Hepatocyte (in vitro differentiated cells): ENCODE measurements around the gene LRP1B.

Experiments used
- EZH2phosphoT487 ChIP-seq: fragments of 200-600 bp; sonication (generic); IDR thresholded peaks from one replicate; pipeline ENCODE4 v1.6.1; 2018; ENCODE audit warnings: antibody characterized with exemption, mild to moderate bottlenecking, low read depth, moderate library complexity; ENCODE audit not compliant: unreplicated experiment, severe bottlenecking
- TF ChIP-seq, protein P1 (sequence below): fragments of 200-600 bp; sonication (generic); IDR thresholded peaks from 2 replicates; pipeline ENCODE4 v1.5.1; 2016; ENCODE audit warnings: antibody characterized with exemption, mild to moderate bottlenecking; ENCODE audit not compliant: poor library complexity

DNA sequence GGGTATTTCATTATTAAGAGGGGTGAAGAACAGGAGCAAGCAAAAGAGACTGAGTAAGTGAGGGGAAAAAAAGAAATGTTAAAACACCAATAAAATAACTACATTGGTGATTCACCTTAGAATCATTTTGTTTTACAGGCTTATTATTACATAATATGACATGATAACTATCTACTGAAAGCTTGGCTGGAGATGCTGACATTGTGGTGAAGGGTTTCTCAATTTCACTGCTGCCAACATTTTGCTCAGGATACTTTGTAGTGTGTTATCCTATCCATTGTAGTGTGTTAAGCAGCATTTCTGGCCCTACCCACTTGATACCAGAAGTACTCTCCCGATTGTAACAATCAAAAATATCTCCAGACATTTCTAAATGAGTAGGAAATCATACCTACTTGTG, 1786.0 kb downstream of the LRP1B start:
- TF ChIP-seq, protein P1, sequence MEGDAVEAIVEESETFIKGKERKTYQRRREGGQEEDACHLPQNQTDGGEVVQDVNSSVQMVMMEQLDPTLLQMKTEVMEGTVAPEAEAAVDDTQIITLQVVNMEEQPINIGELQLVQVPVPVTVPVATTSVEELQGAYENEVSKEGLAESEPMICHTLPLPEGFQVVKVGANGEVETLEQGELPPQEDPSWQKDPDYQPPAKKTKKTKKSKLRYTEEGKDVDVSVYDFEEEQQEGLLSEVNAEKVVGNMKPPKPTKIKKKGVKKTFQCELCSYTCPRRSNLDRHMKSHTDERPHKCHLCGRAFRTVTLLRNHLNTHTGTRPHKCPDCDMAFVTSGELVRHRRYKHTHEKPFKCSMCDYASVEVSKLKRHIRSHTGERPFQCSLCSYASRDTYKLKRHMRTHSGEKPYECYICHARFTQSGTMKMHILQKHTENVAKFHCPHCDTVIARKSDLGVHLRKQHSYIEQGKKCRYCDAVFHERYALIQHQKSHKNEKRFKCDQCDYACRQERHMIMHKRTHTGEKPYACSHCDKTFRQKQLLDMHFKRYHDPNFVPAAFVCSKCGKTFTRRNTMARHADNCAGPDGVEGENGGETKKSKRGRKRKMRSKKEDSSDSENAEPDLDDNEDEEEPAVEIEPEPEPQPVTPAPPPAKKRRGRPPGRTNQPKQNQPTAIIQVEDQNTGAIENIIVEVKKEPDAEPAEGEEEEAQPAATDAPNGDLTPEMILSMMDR = no peak
- no peak for TF ChIP-seq EZH2phosphoT487
